Measurements from ENCODE around the gene DLG1.

GRCh38 chr3:196995646-196996355 lies 302.6 kb downstream of the DLG1 start:
- no peak for TF ChIP-seq POLR2AphosphoS5 (IDR thresholded peaks at IDR 0.05; ENCODE audit: insufficient read depth in 1 of 2, low read depth in 1 of 2)
- no peak for TF ChIP-seq CTCF (IDR thresholded peaks at IDR 0.05)
